ENCODE data around the gene TAS2R40. TPM values are rescaled to one million over a fixed set of nuclear protein-coding genes. Genes with fewer than 3 reads are reported as not detected.

The TAS2R40 gene
- total and polyA plus RNA-seq, 10 of the 15 experiments (the other 5 are each of a cell fraction or from before 2014, with no cell fraction given), result not detected

- WGBS (ENCODE audit: insufficient coverage, insufficient replicate concordance, low lambda C conversion rate, missing lambda C conversion rate), result 13% methylated on average over 1 of the region's 1 CpG
- POLR2A ChIA-PET, result no interaction called here
- FAIRE-seq (no peak), DNase-seq (ENCODE audit: low read depth, low spot score) (no peak), ATAC-seq (no peak)
- RAD21 ChIA-PET (ENCODE audit: unreplicated experiment), result no interaction called here
- no peak overlapping the region for H3K27ac ChIP-seq (ENCODE audit: control insufficient read depth, insufficient read depth)
- H3K27me3 ChIP-seq (replicated peaks in 1 of 2; ENCODE audit: control insufficient read depth in 2 of 2, insufficient read depth in 2 of 2, low read length in 1 of 2), result no peaks in the 10 kb centered on the region
- no TSS peak for BruUV-seq (replicated peaks)
- intact Hi-C loops (cut with micrococcal nuclease; ENCODE audit: unreplicated experiment) (no loop called here), in situ Hi-C loops (cut with MboI) (no loop called here)
- CTCF ChIA-PET, result interaction anchor here (0.7 to 2.4 kb wide), 3 partner anchors 12 to 31 kb away, joined by 3 to 7 read pairs (median 3); no protein-coding TSS in a partner anchor
- no peaks in the 10 kb centered on the region for H3K4me1 ChIP-seq (ENCODE audit: control insufficient read depth, insufficient read depth, low read length)
- H3K36me3 ChIP-seq (ENCODE audit: control insufficient read depth in 2 of 2, insufficient read depth in 2 of 2, low read length in 1 of 2), result peaks cover 5 to 7% of the 10 kb centered on the region in 2 experiments
- TF ChIP-seq MEF2A (IDR thresholded peaks at IDR 0.05; ENCODE audit: insufficient read depth, low read depth, low read length) (no peak), MYC (IDR thresholded peaks at IDR 0.05; ENCODE audit: insufficient read depth, insufficient read length, insufficient replicate concordance, low read length, severe bottlenecking) (no peak), POLR2AphosphoS5 (IDR thresholded peaks at IDR 0.05; ENCODE audit: low read length) (no peak), SP1 (IDR thresholded peaks at IDR 0.05; ENCODE audit: low read depth, low read length) (no peak), TCF12 (IDR thresholded peaks at IDR 0.05; ENCODE audit: low read depth, low read length) (no peak), E4F1 (IDR thresholded peaks at IDR 0.05; ENCODE audit: borderline replicate concordance, partially characterized antibody) (no peak), ATF7 (IDR thresholded peaks at IDR 0.05; ENCODE audit: low read depth) (no peak), RFX5 (IDR thresholded peaks at IDR 0.05; ENCODE audit: low read depth, low read length) (no peak), SMAD5 (IDR thresholded peaks at IDR 0.05; ENCODE audit: low read depth) (no peak), SMARCA5 (IDR thresholded peaks at IDR 0.05) (no peak), RELB (IDR thresholded peaks at IDR 0.05; ENCODE audit: low read depth) (no peak), FOXK2 (IDR thresholded peaks at IDR 0.05) (no peak), CREB1 (IDR thresholded peaks at IDR 0.05; ENCODE audit: low read depth) (no peak), ELK1 (IDR thresholded peaks at IDR 0.05; ENCODE audit: low read depth, low read length) (no peak), CEBPB (IDR thresholded peaks at IDR 0.05; ENCODE audit: borderline replicate concordance in 1 of 2, low read depth in 2 of 2, low read length in 2 of 2) (no peak), CHD1 (IDR thresholded peaks at IDR 0.05; ENCODE audit: low read depth, low read length) (no peak), BACH1 (IDR thresholded peaks at IDR 0.05; ENCODE audit: borderline replicate concordance) (no peak)
- no peaks in the 10 kb centered on the region for H3K9me3 ChIP-seq (replicated peaks; ENCODE audit: control insufficient read depth, insufficient read depth, low read length)
- no peak overlapping the region for H2AFZ ChIP-seq (ENCODE audit: control insufficient read depth, low read depth, low read length)
- no peak overlapping the region for H3K4me2 ChIP-seq (ENCODE audit: control insufficient read depth, insufficient read depth)
- H3K79me2 ChIP-seq (ENCODE audit: control insufficient read depth, insufficient read depth, low read length), result no peaks in the 10 kb centered on the region
- SMC1A ChIA-PET (ENCODE audit: uncharacterized antibody, unreplicated experiment), result interaction anchor here (1.2 kb wide), 1 partner anchor 65 kb away, joined by 3 read pairs; no protein-coding TSS in a partner anchor
- no peak overlapping the region for H3K9ac ChIP-seq (ENCODE audit: control insufficient read depth, insufficient read depth, low read length)
- H4K20me1 ChIP-seq (ENCODE audit: control insufficient read depth, insufficient read depth), result no peaks in the 10 kb centered on the region
- no peak overlapping the region for H3K4me3 ChIP-seq
These were observed 49.4 kb downstream of the TAS2R40 start for GRCh38 chr7:143271240-143271639.
